Neuronal stem cell (in vitro differentiated cells): ENCODE results near the gene TMOD1.

ENCODE experiments used
- DNase-seq: peaks from one replicate; pipeline ENCODE4 v3.0.0-alpha.2; 2013; ENCODE audit warnings: low spot score
- H2AFZ ChIP-seq: one replicate; pipeline ENCODE4 v1.6.1; 2013; ENCODE audit warnings: mild to moderate bottlenecking, low read length, inconsistent platforms
- H2AK5ac ChIP-seq: 2 replicates; pipeline ENCODE4 v1.6.1; 2013; ENCODE audit warnings: low read depth, mild to moderate bottlenecking, inconsistent platforms, low read length, moderate library complexity, mixed read lengths
- H2BK120ac ChIP-seq: 2 replicates; pipeline ENCODE4 v1.6.1; 2013; ENCODE audit warnings: low read depth, mild to moderate bottlenecking, inconsistent platforms, low read length, moderate library complexity, mixed read lengths
- H2BK12ac ChIP-seq: one replicate; pipeline ENCODE4 v1.6.1; 2013; ENCODE audit warnings: low read length, inconsistent platforms
- H2BK15ac ChIP-seq: 2 replicates; pipeline ENCODE4 v1.6.1; 2013; ENCODE audit warnings: mild to moderate bottlenecking, low read length, inconsistent platforms, mixed read lengths
- H2BK5ac ChIP-seq: one replicate; pipeline ENCODE4 v1.6.1; 2013; ENCODE audit warnings: inconsistent platforms, mild to moderate bottlenecking, low read length, moderate library complexity
- H3K14ac ChIP-seq: one replicate; pipeline ENCODE4 v1.6.1; 2013; ENCODE audit warnings: low read length, inconsistent platforms
- H3K18ac ChIP-seq: 2 replicates; pipeline ENCODE4 v1.6.1; 2013; ENCODE audit warnings: low read length, inconsistent platforms
- H3K23ac ChIP-seq: 2 replicates; pipeline ENCODE4 v1.6.1; 2013; ENCODE audit warnings: low read depth, mild to moderate bottlenecking, mixed read lengths, low read length, inconsistent platforms; ENCODE audit not compliant: poor library complexity
- H3K27ac ChIP-seq: replicated peaks from 3 replicates; pipeline ENCODE4 v1.5.1; 2013; ENCODE audit warnings: low read length, inconsistent platforms
- H3K27me3 ChIP-seq, 3 experiments: 2 replicates each; pipeline ENCODE4 v1.6.1; 2013; ENCODE audit warnings: low read length in 3 of 3, mild to moderate bottlenecking in 2 of 3, inconsistent platforms in 1 of 3, low read depth in 1 of 3, mixed read lengths in 1 of 3, moderate library complexity in 1 of 3; ENCODE audit not compliant: control insufficient read depth in 3 of 3, insufficient read depth in 3 of 3
- H3K36me3 ChIP-seq, 2 donors: replicated peaks in 1 of 2; 2 replicates each; pipeline ENCODE4 v1.6.1; 2013; ENCODE audit warnings: low read length in 2 of 2; ENCODE audit not compliant: control insufficient read depth in 2 of 2, insufficient read depth in 2 of 2
- H3K4ac ChIP-seq: 2 replicates; pipeline ENCODE4 v1.6.1; 2013; ENCODE audit warnings: inconsistent platforms, mild to moderate bottlenecking, low read length, moderate library complexity
- H3K4me1 ChIP-seq, 2 donors: 1 replicate in 1 of 2; 2 replicates in 1 of 2; pipeline ENCODE4 v1.6.1; 2013; ENCODE audit warnings: low read length in 2 of 2, low read depth in 1 of 2; ENCODE audit not compliant: control insufficient read depth in 2 of 2, insufficient read depth in 1 of 2
- H3K4me2 ChIP-seq: one replicate; pipeline ENCODE4 v1.6.1; 2013; ENCODE audit warnings: mild to moderate bottlenecking, low read length, inconsistent platforms; ENCODE audit not compliant: insufficient read depth, poor library complexity, severe bottlenecking
- H3K4me3 ChIP-seq, 2 donors: 2 replicates each; pipeline ENCODE4 v1.5.1; 2013; ENCODE audit warnings: low read length in 2 of 2, mild to moderate bottlenecking in 2 of 2, inconsistent platforms in 1 of 2, moderate library complexity in 1 of 2
- H3K79me1 ChIP-seq: one replicate; pipeline ENCODE4 v1.6.1; 2013; ENCODE audit warnings: low read depth, mild to moderate bottlenecking, inconsistent platforms, low read length, moderate library complexity
- H3K9ac ChIP-seq: one replicate; pipeline ENCODE4 v1.6.1; 2013; ENCODE audit warnings: mild to moderate bottlenecking, low read depth, low read length, inconsistent platforms; ENCODE audit not compliant: poor library complexity
- H3K9me3 ChIP-seq, 2 donors: replicated peaks in 1 of 2; 2 replicates each; pipeline versions ENCODE3 to v1.6.1; 2013; ENCODE audit warnings: low read length in 2 of 2, mild to moderate bottlenecking in 2 of 2, inconsistent platforms in 1 of 2, low read depth in 1 of 2, mixed read lengths in 1 of 2, moderate library complexity in 1 of 2; ENCODE audit not compliant: control insufficient read depth in 2 of 2, insufficient read depth in 1 of 2
- H4K8ac ChIP-seq: one replicate; pipeline ENCODE4 v1.6.1; 2013; ENCODE audit warnings: low read depth, mild to moderate bottlenecking, inconsistent platforms, low read length, moderate library complexity
- H4K91ac ChIP-seq: one replicate; pipeline ENCODE4 v1.6.1; 2013; ENCODE audit warnings: low read length, low read depth, mild to moderate bottlenecking, inconsistent platforms; ENCODE audit not compliant: poor library complexity
- WGBS, 2 donors: extraction: QIAGEN DNeasy Blood & Tissue Kit; methylation state at CpG; one replicate each; pipeline ENCODE4 v1.1.7; 2013; ENCODE audit warnings: missing lambda C conversion rate in 2 of 2, mixed read lengths in 1 of 2; ENCODE audit not compliant: insufficient read length in 2 of 2, insufficient replicate concordance in 1 of 2; ENCODE audit errors: extremely low coverage in 2 of 2; 5-methylcytosine and 5-hydroxymethylcytosine counted together

Gene TMOD1

GRCh38 chr9:97571664-97572063, 70.2 kb downstream of the TMOD1 start:
- Histone ChIP-seq H3K9ac (no peak overlapping the region), H4K8ac (no peak overlapping the region), H3K79me1 (no peaks in the 10 kb centered on the region), H3K18ac (no peak overlapping the region), H2BK5ac (no peak overlapping the region), H2BK12ac (no peak overlapping the region), H2BK120ac (no peak overlapping the region), H3K27ac (no peak overlapping the region), H2AK5ac (no peak overlapping the region), H3K4me2 (no peak overlapping the region), H4K91ac (no peak overlapping the region), H2AFZ (no peak overlapping the region), H3K14ac (no peak overlapping the region), H3K23ac (no peak overlapping the region), H3K4ac (no peak overlapping the region), H2BK15ac (no peak overlapping the region), H3K4me3 (no peak overlapping the region), H3K9me3 (no peaks in the 10 kb centered on the region), H3K4me1 (no peaks in the 10 kb centered on the region), H3K36me3 (no peaks in the 10 kb centered on the region), H3K27me3 (peaks cover 0 to 2% (median 0%) of the 10 kb centered on the region in 3 experiments)
- WGBS, 2 donors = no CpG with 5 or more reads among the region's 1 CpG
- DNase-seq = no peak

GRCh38 chr9:97572196-97572891, 70.9 kb downstream of the TMOD1 start:
- WGBS, 2 donors = no CpG with 5 or more reads among the region's 9 CpGs

GRCh38 chr9:97572892-97573365, 71.5 kb downstream of the TMOD1 start:
- Histone ChIP-seq H3K9ac (no peak overlapping the region), H3K4me2 (no peak overlapping the region), H3K18ac (peak overlapping the region; percentile 57), H3K36me3 (no peaks in the 10 kb centered on the region), H3K9me3 (no peaks in the 10 kb centered on the region), H2AFZ (no peak overlapping the region), H3K4me1 (no peaks in the 10 kb centered on the region), H3K4ac (no peak overlapping the region), H2BK12ac (no peak overlapping the region), H3K27ac (no peak overlapping the region), H2BK120ac (no peak overlapping the region), H2BK15ac (no peak overlapping the region), H2AK5ac (no peak overlapping the region), H3K79me1 (no peaks in the 10 kb centered on the region), H3K23ac (peak overlapping the region; percentile 26), H2BK5ac (no peak overlapping the region), H3K27me3 (no peaks in the 10 kb centered on the region), H3K4me3 (no peak overlapping the region), H4K8ac (peak overlapping the region; percentile 66), H4K91ac (no peak overlapping the region), H3K14ac (no peak overlapping the region)
- DNase-seq = no peak
- no CpG with 5 or more reads among the region's 6 CpGs for WGBS, 2 donors

More at GRCh38 chr9:97572196-97572891, 70.9 kb downstream of the TMOD1 start:
- H3K9ac ChIP-seq = no peak overlapping the region
- H4K91ac ChIP-seq = no peak overlapping the region
- H2BK15ac ChIP-seq = no peak overlapping the region
- peak overlapping the region; percentile 26 for H3K23ac ChIP-seq
- H3K18ac ChIP-seq = peak overlapping the region; percentile 36
- no peak for DNase-seq
- peak overlapping the region; percentile 31 for H2BK12ac ChIP-seq
- no peak overlapping the region for H3K27ac ChIP-seq
- no peak overlapping the region for H3K14ac ChIP-seq
- no peak overlapping the region for H3K4ac ChIP-seq
- H3K4me3 ChIP-seq = no peak overlapping the region
- no peak overlapping the region for H2AK5ac ChIP-seq
- H3K27me3 ChIP-seq = peaks cover 0 to 2% (median 0%) of the 10 kb centered on the region in 3 experiments
- H4K8ac ChIP-seq = no peak overlapping the region
- H2BK5ac ChIP-seq = no peak overlapping the region
- H2BK120ac ChIP-seq = no peak overlapping the region
- H2AFZ ChIP-seq = no peak overlapping the region
- H3K9me3 ChIP-seq = no peaks in the 10 kb centered on the region
- no peaks in the 10 kb centered on the region for H3K36me3 ChIP-seq
- no peak overlapping the region for H3K4me2 ChIP-seq
- H3K79me1 ChIP-seq = no peaks in the 10 kb centered on the region
- no peaks in the 10 kb centered on the region for H3K4me1 ChIP-seq

- Histone ChIP-seq H2BK15ac (no peak overlapping the region), H3K9ac (no peak overlapping the region), H3K27me3 (peaks cover 0 to 3% (median 0%) of the 10 kb centered on the region in 3 experiments), H3K14ac (no peak overlapping the region), H2BK12ac (no peak overlapping the region), H3K4me3 (no peak overlapping the region), H3K36me3 (no peaks in the 10 kb centered on the region), H3K27ac (no peak overlapping the region), H2AK5ac (no peak overlapping the region), H3K4me2 (no peak overlapping the region), H3K9me3 (no peaks in the 10 kb centered on the region), H3K4ac (no peak overlapping the region), H2BK120ac (no peak overlapping the region), H2AFZ (no peak overlapping the region), H3K4me1 (no peaks in the 10 kb centered on the region), H4K8ac (no peak overlapping the region), H4K91ac (no peak overlapping the region), H3K18ac (no peak overlapping the region), H2BK5ac (no peak overlapping the region), H3K23ac (no peak overlapping the region), H3K79me1 (no peaks in the 10 kb centered on the region)
- no CpG with 5 or more reads among the region's 5 CpGs for WGBS, 2 donors
- DNase-seq = no peak
Observed at GRCh38 chr9:97573482-97574073, 72.1 kb downstream of the TMOD1 start.
